Measurements from ENCODE around the gene TWSG1. TPM values are rescaled to one million over a fixed set of nuclear protein-coding genes. Genes with fewer than 3 reads are reported as not detected.
A peak's percentile ranks its signal among the peaks of the same experiment; 100 is the strongest.

The TWSG1 gene
- total and polyA plus RNA-seq, 2 of the 13 experiments (the other 11 are each of a cell fraction or from before 2014, with no cell fraction given), result 6.6 to 9.4 TPM

DNA sequence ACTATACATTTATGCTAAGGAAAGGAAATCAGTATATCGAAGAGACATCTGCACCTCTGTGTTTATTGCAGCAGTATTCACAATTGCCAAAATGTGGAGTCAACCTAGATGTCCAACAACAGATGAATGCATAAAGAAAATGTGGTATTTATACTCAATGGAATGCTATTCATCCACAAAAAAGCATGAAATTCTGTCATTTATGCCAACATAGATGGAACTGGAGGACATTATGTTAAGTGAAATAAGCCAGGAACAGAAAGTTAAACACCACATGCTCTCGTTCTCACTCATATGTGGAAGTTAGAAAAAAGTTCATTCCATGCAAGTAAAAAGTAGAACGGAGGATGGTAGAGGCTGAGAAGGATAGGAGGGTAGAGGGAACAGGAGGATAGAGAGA lies 59.5 kb downstream of the TWSG1 start (continued):
- TF ChIP-seq, protein P1, sequence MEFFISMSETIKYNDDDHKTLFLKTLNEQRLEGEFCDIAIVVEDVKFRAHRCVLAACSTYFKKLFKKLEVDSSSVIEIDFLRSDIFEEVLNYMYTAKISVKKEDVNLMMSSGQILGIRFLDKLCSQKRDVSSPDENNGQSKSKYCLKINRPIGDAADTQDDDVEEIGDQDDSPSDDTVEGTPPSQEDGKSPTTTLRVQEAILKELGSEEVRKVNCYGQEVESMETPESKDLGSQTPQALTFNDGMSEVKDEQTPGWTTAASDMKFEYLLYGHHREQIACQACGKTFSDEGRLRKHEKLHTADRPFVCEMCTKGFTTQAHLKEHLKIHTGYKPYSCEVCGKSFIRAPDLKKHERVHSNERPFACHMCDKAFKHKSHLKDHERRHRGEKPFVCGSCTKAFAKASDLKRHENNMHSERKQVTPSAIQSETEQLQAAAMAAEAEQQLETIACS (CRISPR knock-in tag; IDR thresholded peaks at IDR 0.05), result no peak

DNA sequence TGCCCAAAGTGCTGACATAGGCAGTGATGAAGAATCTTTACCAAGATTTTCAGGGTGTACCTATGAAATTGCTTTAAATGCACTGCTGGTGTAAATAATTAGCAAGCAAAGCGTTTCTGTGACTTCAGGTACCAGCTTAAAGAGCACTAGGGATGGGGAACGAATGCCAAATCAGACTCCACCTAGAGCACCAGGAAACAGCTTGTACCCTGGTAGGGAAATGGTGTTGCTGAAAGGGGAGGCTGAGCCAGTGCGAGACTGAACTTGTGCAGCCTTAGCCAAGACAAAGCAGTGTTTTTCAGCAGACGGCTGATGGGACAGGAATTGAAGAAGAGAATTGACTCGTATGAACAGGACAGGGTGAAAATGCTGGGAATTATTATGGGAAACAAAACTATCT lies 65.6 kb downstream of the TWSG1 start:
- CTCF ChIA-PET (ENCODE audit: low intra/inter-chr PET ratio, low total read pairs), result no interaction called here

More for the DNA sequence above, 65.6 kb downstream of the TWSG1 start:
- no peak overlapping the region for H2AFZ ChIP-seq (ENCODE audit: low read length)
- H3K4me1 ChIP-seq (ENCODE audit: insufficient read depth, low read length), result no peaks in the 10 kb centered on the region
- intact Hi-C loops (cut with micrococcal nuclease; ENCODE audit: unreplicated experiment) (no loop called here), in situ Hi-C loops (cut with HindIII; ENCODE audit: extremely low pct_ligation_motif_present, low pct_unique_long_range_greater_than_20kb) (no loop called here)
- H3K4me3 ChIP-seq (replicated peaks in 1 of 3; ENCODE audit: insufficient read depth in 1 of 3, low read depth in 2 of 3, low read length in 3 of 3), result no peak overlapping the region
- H4K20me1 ChIP-seq (ENCODE audit: insufficient read depth, low read length), result no peaks in the 10 kb centered on the region
- FAIRE-seq (no peak), ATAC-seq (no peak), DNase-seq (ENCODE audit: low spot score) (no peak)
- 90% methylated on average over 5 of the region's 5 CpGs for WGBS (ENCODE audit: low lambda C conversion rate)
- TF ChIP-seq, protein P2, sequence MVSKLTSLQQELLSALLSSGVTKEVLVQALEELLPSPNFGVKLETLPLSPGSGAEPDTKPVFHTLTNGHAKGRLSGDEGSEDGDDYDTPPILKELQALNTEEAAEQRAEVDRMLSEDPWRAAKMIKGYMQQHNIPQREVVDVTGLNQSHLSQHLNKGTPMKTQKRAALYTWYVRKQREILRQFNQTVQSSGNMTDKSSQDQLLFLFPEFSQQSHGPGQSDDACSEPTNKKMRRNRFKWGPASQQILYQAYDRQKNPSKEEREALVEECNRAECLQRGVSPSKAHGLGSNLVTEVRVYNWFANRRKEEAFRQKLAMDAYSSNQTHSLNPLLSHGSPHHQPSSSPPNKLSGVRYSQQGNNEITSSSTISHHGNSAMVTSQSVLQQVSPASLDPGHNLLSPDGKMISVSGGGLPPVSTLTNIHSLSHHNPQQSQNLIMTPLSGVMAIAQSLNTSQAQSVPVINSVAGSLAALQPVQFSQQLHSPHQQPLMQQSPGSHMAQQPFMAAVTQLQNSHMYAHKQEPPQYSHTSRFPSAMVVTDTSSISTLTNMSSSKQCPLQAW (CRISPR knock-in tag; IDR thresholded peaks at IDR 0.05), result no peak
- TF ChIP-seq TOE1 (CRISPR knock-in tag; IDR thresholded peaks at IDR 0.05) (no peak), MAFK (conservative IDR thresholded peaks at IDR 0.05 in 1 of 2, IDR thresholded peaks at IDR 0.05 in 1 of 2; ENCODE audit: low read length in 2 of 2) (0 out of 4 replicates have a peak, but pooled peaks of 1 of the 2 experiments have one; percentile 9), MAFG (CRISPR knock-in tag; IDR thresholded peaks at IDR 0.05) (no peak), ZNF546 (CRISPR knock-in tag; conservative IDR thresholded peaks at IDR 0.05) (no peak), ZMYM2 (CRISPR knock-in tag; IDR thresholded peaks at IDR 0.05) (no peak)
- no TSS peak for BruUV-seq (replicated peaks)
- H3K36me3 ChIP-seq (replicated peaks in 1 of 2; ENCODE audit: control insufficient read depth in 1 of 2, insufficient read depth in 2 of 2, low read length in 2 of 2), result no peaks in the 10 kb centered on the region
- no peak overlapping the region for H3K27ac ChIP-seq (ENCODE audit: extremely low read length, insufficient read depth, low read length)
- H3K9me3 ChIP-seq (ENCODE audit: low read length), result no peaks in the 10 kb centered on the region
- no peaks in the 10 kb centered on the region for H3K27me3 ChIP-seq (ENCODE audit: control insufficient read depth in 1 of 2, insufficient read depth in 2 of 2, low read length in 2 of 2)
- no peak overlapping the region for H3K4me2 ChIP-seq (ENCODE audit: low read depth, low read length)
- POLR2A ChIA-PET, result no interaction called here
- no peaks in the 10 kb centered on the region for H3K79me2 ChIP-seq (ENCODE audit: insufficient read depth, low read length)
- H3K9ac ChIP-seq (ENCODE audit: insufficient read depth, low read depth, low read length), result no peak overlapping the region

Data from HepG2 (cell line).